Measurements from ENCODE around the gene DENR. TPM values are rescaled to one million over a fixed set of nuclear protein-coding genes. Genes with fewer than 3 reads are reported as not detected.

The DENR gene, protein sequence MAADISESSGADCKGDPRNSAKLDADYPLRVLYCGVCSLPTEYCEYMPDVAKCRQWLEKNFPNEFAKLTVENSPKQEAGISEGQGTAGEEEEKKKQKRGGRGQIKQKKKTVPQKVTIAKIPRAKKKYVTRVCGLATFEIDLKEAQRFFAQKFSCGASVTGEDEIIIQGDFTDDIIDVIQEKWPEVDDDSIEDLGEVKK
- total RNA-seq, result 21.9 and 31.1 TPM in 2 replicates

DNA sequence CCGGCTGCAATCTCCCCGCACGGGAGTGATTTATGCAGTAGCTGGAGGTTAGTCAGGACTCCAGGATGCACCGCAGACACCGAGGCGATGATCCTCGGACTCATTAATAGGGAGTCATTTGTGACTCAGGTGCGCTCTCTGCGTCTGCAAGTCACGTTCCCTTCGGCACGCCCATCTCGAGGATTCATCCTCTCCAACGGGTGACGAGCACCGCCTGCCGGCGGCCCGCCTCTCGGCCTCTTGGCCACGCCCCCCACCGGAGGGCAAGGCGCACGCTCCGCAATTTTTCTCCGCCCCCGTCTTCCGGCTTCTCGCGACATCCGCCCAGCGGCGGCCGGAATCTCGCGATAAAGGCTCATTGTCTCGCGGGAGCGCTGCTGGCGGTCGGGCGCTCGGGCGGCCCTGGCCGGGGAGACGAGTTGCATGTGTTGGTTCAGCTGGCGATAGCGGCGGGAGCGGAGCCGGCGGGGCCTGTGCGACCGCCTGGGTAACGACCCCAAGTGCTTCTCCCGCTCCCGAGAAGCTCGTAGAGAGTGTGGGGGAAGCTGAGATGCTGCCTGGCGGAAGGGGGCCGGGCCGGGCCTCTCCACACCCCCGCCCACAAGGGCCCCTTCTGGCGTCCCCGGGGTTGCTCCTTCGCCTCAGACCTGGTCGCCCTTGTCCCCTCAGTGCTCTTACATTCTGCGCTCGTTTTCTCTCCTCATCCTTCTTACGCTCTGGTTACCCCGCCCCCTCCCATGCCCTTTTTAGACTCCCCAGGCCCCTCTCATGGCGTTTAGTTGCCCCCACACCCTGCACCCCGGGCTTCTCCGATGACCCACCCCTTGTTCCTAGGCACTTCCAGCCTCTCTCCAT, at the start of gene DENR:
Gene DENR (plus strand): TSS at position 361 of the 855 bp plus-strand sequence. CDS start 878 bp downstream, outside the sequence.

DNA sequence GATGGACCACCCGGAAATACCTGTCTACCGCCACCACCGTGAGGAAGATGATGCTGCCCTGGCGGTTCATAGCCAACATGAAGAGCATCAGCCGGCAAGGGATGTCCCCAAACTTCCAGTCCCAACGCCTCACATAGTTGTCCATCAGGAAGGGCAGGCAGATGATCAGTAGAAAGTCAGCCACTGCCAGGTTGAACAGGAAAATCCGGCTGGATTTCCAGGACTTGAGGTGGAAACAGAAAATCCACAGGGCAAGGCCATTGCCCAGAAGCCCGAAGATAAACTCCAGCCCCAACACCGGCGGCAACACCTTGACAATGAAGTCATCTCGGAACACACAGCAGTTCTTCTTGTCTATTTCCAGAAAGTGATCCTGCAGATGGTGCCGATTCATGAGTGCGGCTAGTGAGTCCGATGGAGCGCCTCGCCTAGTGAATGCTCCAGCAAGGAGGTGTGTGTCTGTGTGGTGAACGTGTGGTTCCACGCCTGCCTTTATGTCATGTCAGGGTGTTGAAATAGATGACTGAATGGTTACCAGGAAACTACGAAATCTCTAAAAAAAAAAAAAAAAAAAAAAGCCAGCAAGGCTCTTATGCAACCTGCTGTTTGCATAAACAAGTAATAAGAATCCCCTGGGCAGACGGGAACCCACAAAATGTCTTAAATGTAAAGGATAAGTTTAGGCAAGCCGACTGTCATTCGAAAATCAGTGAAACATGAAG, 49.6 kb upstream of the DENR start, which contains the start of gene HCAR2:
Gene HCAR2 (minus strand): TSS at position 468 of the 722 bp plus-strand sequence. CDS start 74 bp downstream, at position 394.

GRCh38 chr12:122716658-122717057, 36.0 kb upstream of the DENR start, which contains the start of gene HCAR3:
HCAR3 (minus strand) TSS chr12:122716811; CDS start chr12:122716737, 74 bp downstream.

DNA sequence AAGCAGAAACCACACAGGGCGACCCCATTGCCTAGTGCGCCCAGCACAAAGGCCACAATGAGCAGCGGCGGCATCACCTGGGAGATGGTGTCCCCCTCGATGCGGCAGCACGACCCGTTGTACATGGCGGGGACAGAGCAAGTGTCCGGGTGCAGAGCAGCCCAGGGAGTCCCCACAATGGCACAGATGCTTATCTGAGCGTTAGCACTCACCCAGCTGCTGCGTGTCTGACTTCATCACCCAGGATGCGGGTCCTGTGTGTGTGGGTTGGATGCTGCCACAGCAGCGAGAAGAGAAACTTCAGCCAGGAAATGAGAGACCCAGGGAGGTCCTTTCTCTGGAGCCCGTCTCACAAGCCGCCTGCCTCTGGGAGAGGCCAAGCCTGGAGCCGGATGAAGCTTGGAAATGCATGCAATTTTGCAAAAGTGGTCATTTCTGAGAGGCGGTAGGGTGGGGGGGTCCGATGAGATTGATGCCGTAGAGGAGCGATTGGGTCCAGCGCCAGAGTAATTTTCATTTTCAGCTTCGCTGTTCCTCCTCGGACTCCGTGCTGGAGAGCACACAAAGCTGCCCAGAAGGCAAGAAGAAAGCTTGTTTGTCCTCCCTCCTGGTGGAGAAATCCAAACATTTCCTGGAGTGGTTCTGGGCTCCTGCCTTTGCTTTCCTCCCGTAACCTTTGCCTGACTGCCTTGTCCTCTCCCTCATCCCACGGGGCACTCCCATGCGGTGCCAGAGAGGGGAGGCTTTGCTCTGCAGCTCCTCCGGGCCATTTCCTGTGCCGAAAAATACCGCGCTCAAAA, 22.2 kb upstream of the DENR start, which contains the start of gene HCAR1:
Gene HCAR1 (minus strand): TSS at position 630 of the 800 bp plus-strand sequence. CDS start 505 bp downstream, at position 125.

Other genes starting within 250 kb of the DENR start
- 11.8 and 15.3 TPM in 2 replicates for gene RSRC2, start 225.9 kb upstream of the DENR start, total RNA-seq
- gene KNTC1, start 225.6 kb upstream of the DENR start, total RNA-seq, result 5.2 and 35.5 TPM in 2 replicates
- 0.13 TPM in 1 of 2 replicates, not detected in the other for gene HCAR2, start 49.5 kb upstream of the DENR start, total RNA-seq
- 0.16 TPM in 1 of 2 replicates, not detected in the other for gene HCAR3, start 36.0 kb upstream of the DENR start, total RNA-seq
- 1.8 and 3.4 TPM in 2 replicates for gene HCAR1, start 22.0 kb upstream of the DENR start, total RNA-seq
- 0.16 and 0.25 TPM in 2 replicates for gene CCDC62, start 21.7 kb downstream of the DENR start, total RNA-seq
- gene HIP1R, start 82.6 kb downstream of the DENR start, total RNA-seq, result 32.6 and 76.2 TPM in 2 replicates
- 32.3 and 33.6 TPM in 2 replicates for gene VPS37B, start 143.3 kb downstream of the DENR start, total RNA-seq
- gene ABCB9, start 213.6 kb downstream of the DENR start, total RNA-seq, result 7.0 and 9.1 TPM in 2 replicates
- 17.6 and 24.1 TPM in 2 replicates for gene OGFOD2, start 222.4 kb downstream of the DENR start, total RNA-seq
- gene ARL6IP4, start 227.9 kb downstream of the DENR start, total RNA-seq, result 114 and 140 TPM in 2 replicates